HFF-Myc (cell line): ENCODE results near the gene KCND3.
A peak's percentile ranks its signal among the peaks of the same experiment; 100 is the strongest.

Experiments
- DNase-seq: peaks from one replicate; pipeline ENCODE4 v3.0.0-alpha.2; 2011; ENCODE audit warnings: low read depth; ENCODE audit errors: extremely low read depth
- H3K4me3 ChIP-seq: replicated peaks from 2 replicates; pipeline ENCODE4 v1.5.1; 2011; ENCODE audit warnings: low read depth, mild to moderate bottlenecking, control low read depth, low read length
- CTCF ChIP-seq: IDR thresholded peaks from 2 replicates; pipeline ENCODE4 v1.5.1; 2012; ENCODE audit warnings: mild to moderate bottlenecking, low read depth, low read length, control low read depth; ENCODE audit errors: missing control alignments

Gene KCND3

GRCh38 chr1:111928531-111928930 lies 60.9 kb downstream of the KCND3 start:
- TF ChIP-seq CTCF: no peak
- no peak overlapping the region for H3K4me3 ChIP-seq
- no peak for DNase-seq

- no peak for DNase-seq
- TF ChIP-seq CTCF: no peak
- H3K4me3 ChIP-seq: no peak overlapping the region
Observed at GRCh38 chr1:111927652-111928051, 61.8 kb downstream of the KCND3 start.

GRCh38 chr1:111924786-111925185 lies 64.7 kb downstream of the KCND3 start:
- H3K4me3 ChIP-seq: no peak overlapping the region
- DNase-seq: no peak
- TF ChIP-seq CTCF: no peak

GRCh38 chr1:111923766-111924165 lies 65.7 kb downstream of the KCND3 start:
- TF ChIP-seq CTCF: no peak

GRCh38 chr1:111921948-111922347 lies 67.5 kb downstream of the KCND3 start:
- DNase-seq: no peak
- no peak overlapping the region for H3K4me3 ChIP-seq
- no peak for TF ChIP-seq CTCF

More at GRCh38 chr1:111923766-111924165, 65.7 kb downstream of the KCND3 start:
- DNase-seq: no peak
- no peak overlapping the region for H3K4me3 ChIP-seq

- peak; percentile 6 for DNase-seq
- TF ChIP-seq CTCF: no peak
- H3K4me3 ChIP-seq: no peak overlapping the region
Observed at GRCh38 chr1:111920221-111921024, 69.0 kb downstream of the KCND3 start.
